Duodenal mucosa (tissue), 2 donors: ENCODE measurements around the gene QRFP.

ENCODE experiments used
- H3K27ac ChIP-seq: one replicate; pipeline ENCODE4 v1.7.0; 2013; ENCODE audit warnings: low read depth, low read length
- H3K27me3 ChIP-seq, 2 donors: one replicate each; pipeline ENCODE4 v1.7.0; 2013; ENCODE audit warnings: low read length in 2 of 2, control low read depth in 1 of 2; ENCODE audit not compliant: insufficient read depth in 2 of 2, control insufficient read depth in 1 of 2
- H3K36me3 ChIP-seq, 2 donors: one replicate each; pipeline ENCODE4 v1.7.0; 2013; ENCODE audit warnings: low read length in 2 of 2, control low read depth in 1 of 2; ENCODE audit not compliant: insufficient read depth in 2 of 2, control insufficient read depth in 1 of 2
- H3K4me1 ChIP-seq, 2 donors: one replicate each; pipeline ENCODE4 v1.7.0; 2013; ENCODE audit warnings: low read length in 2 of 2, control low read depth in 1 of 2; ENCODE audit not compliant: insufficient read depth in 2 of 2, control insufficient read depth in 1 of 2
- H3K4me3 ChIP-seq, 2 donors: one replicate each; pipeline ENCODE4 v1.7.0; 2013; ENCODE audit warnings: low read length in 2 of 2, low read depth in 1 of 2
- H3K9ac ChIP-seq, 2 donors: one replicate each; pipeline ENCODE4 v1.7.0; 2013; ENCODE audit warnings: low read length in 2 of 2, low read depth in 1 of 2
- H3K9me3 ChIP-seq, 2 donors: one replicate each; pipeline ENCODE4 v1.7.0; 2013; ENCODE audit warnings: low read length in 2 of 2, control low read depth in 1 of 2; ENCODE audit not compliant: control insufficient read depth in 1 of 2

Gene QRFP

DNA sequence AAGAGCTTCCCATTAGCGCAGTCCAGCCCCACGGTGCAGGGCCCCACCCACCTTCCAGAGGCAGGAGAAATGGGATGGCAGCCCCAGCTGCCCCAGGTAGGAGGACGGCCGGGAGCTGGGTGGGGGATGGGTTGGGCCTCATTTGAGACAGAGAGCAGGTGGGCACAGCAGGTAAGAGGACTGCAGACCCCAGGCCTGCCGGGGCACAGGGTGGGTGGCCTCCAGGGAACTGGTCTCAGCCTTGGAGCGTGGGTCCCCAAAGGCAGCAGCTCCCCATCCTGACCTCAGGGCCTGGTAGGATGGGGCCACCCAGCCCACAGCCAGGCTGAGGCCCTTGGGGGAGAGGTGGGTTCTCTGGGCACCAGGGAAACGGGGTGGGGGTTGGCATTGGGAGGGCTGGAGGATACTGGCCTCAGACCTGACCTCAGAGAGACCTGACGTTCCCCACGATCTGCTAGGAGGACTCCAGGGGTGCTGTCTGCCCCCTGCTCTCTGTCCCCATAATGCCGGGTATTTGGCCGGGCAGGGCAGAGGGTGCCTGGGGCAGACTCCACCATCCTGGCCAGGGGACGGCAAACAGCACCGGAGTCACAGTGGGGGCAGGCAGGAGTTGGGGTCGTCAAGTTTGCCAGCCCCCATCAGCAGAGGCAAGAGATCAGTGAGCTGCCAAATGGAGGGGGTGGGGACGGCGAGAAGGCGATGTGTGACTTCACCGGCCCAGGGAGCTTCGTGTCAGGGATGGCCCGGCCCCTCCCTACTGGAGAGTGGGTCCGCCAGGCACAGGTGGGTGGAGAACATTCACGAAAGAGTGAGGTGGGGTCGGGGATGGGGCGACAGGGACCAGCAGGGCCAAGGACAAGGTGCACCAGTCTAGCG, 6.8 kb upstream of the QRFP start:
- no peaks in the 10 kb centered on the region for H3K27me3 ChIP-seq
- H3K36me3 ChIP-seq, result no peaks in the 10 kb centered on the region
- no peak overlapping the region for H3K9ac ChIP-seq

GRCh38 chr9:130902204-130903185, 5.9 kb upstream of the QRFP start:
- H3K4me1 ChIP-seq, result peaks cover 0 to 7% of the 10 kb centered on the region in 2 donors
- H3K9me3 ChIP-seq, result no peaks in the 10 kb centered on the region
- H3K4me3 ChIP-seq, result no peak overlapping the region
- H3K27me3 ChIP-seq, result peaks cover 2 to 6% of the 10 kb centered on the region in 2 donors
- H3K9ac ChIP-seq, result no peak overlapping the region
- H3K36me3 ChIP-seq, result no peaks in the 10 kb centered on the region
- H3K27ac ChIP-seq, result no peak overlapping the region

More for the DNA sequence above, 6.8 kb upstream of the QRFP start:
- H3K9me3 ChIP-seq, result no peaks in the 10 kb centered on the region
- peaks cover 0 to 1% of the 10 kb centered on the region in 2 donors for H3K4me1 ChIP-seq
- H3K4me3 ChIP-seq, result no peak overlapping the region
- no peak overlapping the region for H3K27ac ChIP-seq

- Histone ChIP-seq H3K9ac (no peak overlapping the region), H3K9me3 (no peaks in the 10 kb centered on the region), H3K27ac (no peak overlapping the region), H3K27me3 (peaks cover 4 to 13% of the 10 kb centered on the region in 2 donors), H3K36me3 (no peaks in the 10 kb centered on the region), H3K4me1 (peaks cover 0 to 7% of the 10 kb centered on the region in 2 donors), H3K4me3 (no peak overlapping the region)
Measured at GRCh38 chr9:130901498-130902203, 5.0 kb upstream of the QRFP start.

- no peak overlapping the region for H3K27ac ChIP-seq
- no peak overlapping the region for H3K9ac ChIP-seq
- peaks cover 0 to 11% of the 10 kb centered on the region in 2 donors for H3K4me1 ChIP-seq
- H3K27me3 ChIP-seq, result peaks cover 4 to 19% of the 10 kb centered on the region in 2 donors
- no peak overlapping the region for H3K4me3 ChIP-seq
- H3K9me3 ChIP-seq, result no peaks in the 10 kb centered on the region
- no peaks in the 10 kb centered on the region for H3K36me3 ChIP-seq
Measured at GRCh38 chr9:130900701-130901497, 4.3 kb upstream of the QRFP start.

GRCh38 chr9:130899051-130899748, 2.6 kb upstream of the QRFP start:
- Histone ChIP-seq H3K27me3 (peaks cover 4 to 21% of the 10 kb centered on the region in 2 donors), H3K36me3 (no peaks in the 10 kb centered on the region), H3K9ac (no peak overlapping the region), H3K4me3 (no peak overlapping the region), H3K27ac (no peak overlapping the region), H3K9me3 (no peaks in the 10 kb centered on the region), H3K4me1 (peaks cover 4 to 27% of the 10 kb centered on the region in 2 donors)

- no peak overlapping the region for H3K9ac ChIP-seq
- H3K4me1 ChIP-seq, result peaks cover 7 to 33% of the 10 kb centered on the region in 2 donors
- no peaks in the 10 kb centered on the region for H3K9me3 ChIP-seq
- no peak overlapping the region for H3K4me3 ChIP-seq
- H3K27ac ChIP-seq, result no peak overlapping the region
- peaks cover 0 to 3% of the 10 kb centered on the region in 2 donors for H3K36me3 ChIP-seq
- H3K27me3 ChIP-seq, result peaks cover 4 to 21% of the 10 kb centered on the region in 2 donors
Measured at GRCh38 chr9:130898552-130898852, 1.9 kb upstream of the QRFP start.

DNA sequence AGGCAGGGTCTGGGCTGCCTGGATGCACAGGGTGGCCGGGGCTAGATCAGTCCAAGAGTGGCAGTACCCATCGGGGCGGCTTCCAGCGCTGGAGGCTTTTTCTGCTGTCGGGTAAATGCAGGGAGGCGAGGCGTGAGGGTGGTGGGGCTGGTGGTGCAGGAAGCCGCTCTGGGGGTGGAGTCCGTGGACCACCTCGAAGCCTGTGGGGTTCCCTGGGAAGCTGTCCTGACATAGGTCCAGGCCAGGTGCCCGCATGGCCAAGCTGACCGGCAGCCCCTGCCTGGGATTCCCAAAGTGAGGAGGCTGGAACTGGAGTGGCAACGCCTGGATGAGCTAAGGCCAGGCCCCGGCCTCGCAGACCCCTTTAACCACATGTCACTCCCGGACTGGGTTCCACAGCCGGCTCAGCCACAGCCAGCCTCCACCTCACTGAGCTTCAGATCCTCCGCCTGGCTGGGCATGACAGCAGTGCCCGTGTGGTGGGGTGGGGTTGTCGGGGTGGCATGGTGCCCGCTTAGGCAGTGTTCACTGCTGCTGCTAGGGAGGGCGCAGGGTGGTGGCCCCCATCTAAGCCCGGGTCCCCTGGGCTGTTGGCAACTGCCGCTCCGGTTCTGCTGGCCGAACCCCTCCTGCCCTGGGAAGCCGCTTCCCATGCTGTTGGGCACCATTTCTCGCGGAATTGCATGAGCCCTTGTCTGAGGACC, 1.4 kb upstream of the QRFP start:
- Histone ChIP-seq H3K4me3 (no peak overlapping the region), H3K9me3 (no peaks in the 10 kb centered on the region), H3K9ac (no peak overlapping the region), H3K27ac (no peak overlapping the region), H3K36me3 (peaks cover 0 to 7% of the 10 kb centered on the region in 2 donors), H3K4me1 (peaks cover 7 to 33% of the 10 kb centered on the region in 2 donors), H3K27me3 (peaks cover 4 to 21% of the 10 kb centered on the region in 2 donors)

DNA sequence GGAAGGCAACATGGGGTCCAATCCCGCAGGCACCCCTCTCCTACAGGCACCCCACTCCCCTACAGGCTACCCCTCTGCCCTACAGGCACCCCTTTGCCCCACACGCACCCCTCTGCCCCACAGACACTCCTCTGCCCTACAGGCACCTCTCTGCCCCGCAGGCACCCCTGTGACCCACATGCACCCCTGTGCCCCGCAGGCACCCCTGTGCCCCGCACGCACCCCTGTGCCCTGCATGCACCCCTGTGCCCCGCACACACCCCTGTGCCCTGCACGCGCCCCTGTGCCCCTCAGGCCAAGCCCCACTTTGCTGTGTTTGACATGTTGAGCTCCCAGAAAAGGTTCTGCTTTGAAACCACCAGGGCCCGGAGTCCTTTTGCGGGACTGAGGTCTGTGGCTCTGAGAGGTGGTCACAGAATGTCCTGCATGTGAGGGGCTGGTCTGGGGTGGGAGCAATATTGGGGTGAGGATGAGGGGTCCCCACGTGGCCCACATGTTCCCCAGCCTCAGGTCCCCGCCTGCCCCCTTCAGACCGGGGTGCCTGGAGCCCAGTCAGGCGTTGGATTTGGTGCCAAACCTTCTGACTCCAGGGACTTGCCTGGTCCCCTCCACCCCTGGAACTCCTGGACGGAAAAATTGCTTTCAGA, 616 bp upstream of the QRFP start:
- Histone ChIP-seq H3K4me3 (no peak overlapping the region), H3K4me1 (peaks cover 7 to 33% of the 10 kb centered on the region in 2 donors), H3K9ac (no peak overlapping the region), H3K27me3 (peaks cover 4 to 21% of the 10 kb centered on the region in 2 donors), H3K9me3 (no peaks in the 10 kb centered on the region), H3K36me3 (peaks cover 0 to 13% of the 10 kb centered on the region in 2 donors), H3K27ac (no peak overlapping the region)
